Hepatocyte (in vitro differentiated cells): Measurements from ENCODE around the gene SCGB1A1. TPM values are rescaled to one million over a fixed set of nuclear protein-coding genes. Genes with fewer than 3 reads are reported as not detected.
A peak's percentile ranks its signal among the peaks of the same experiment; 100 is the strongest.

Experiments used
- DNase-seq: peaks from one replicate; pipeline ENCODE4 v3.0.0-alpha.2; 2016; ENCODE audit warnings: low spot score
- H2AFZ ChIP-seq: fragments of 200-600 bp; sonication (generic); 2 replicates; pipeline ENCODE4 v1.6.0; 2016; ENCODE audit warnings: antibody characterized with exemption, mild to moderate bottlenecking
- H3K27ac ChIP-seq: fragments of 200-600 bp; sonication (generic); 2 replicates; pipeline ENCODE4 v1.5.1; 2016; ENCODE audit warnings: mild to moderate bottlenecking
- H3K27me3 ChIP-seq: fragments of 200-600 bp; sonication (generic); 2 replicates; pipeline ENCODE4 v1.6.1; 2016
- H3K36me3 ChIP-seq: fragments of 200-600 bp; sonication (generic); replicated peaks from 2 replicates; pipeline ENCODE4 v1.5.1; 2016; ENCODE audit warnings: low read depth; ENCODE audit not compliant: insufficient read depth
- H3K4me1 ChIP-seq: fragments of 200-600 bp; sonication (generic); 2 replicates; pipeline ENCODE4 v1.5.1; 2016; ENCODE audit warnings: mild to moderate bottlenecking, moderate library complexity; ENCODE audit not compliant: insufficient read depth
- H3K4me2 ChIP-seq: fragments of 200-600 bp; sonication (generic); 2 replicates; pipeline ENCODE4 v1.6.0; 2016
- H3K4me3 ChIP-seq: fragments of 200-600 bp; sonication (generic); 2 replicates; pipeline ENCODE4 v1.5.1; 2016; ENCODE audit warnings: mild to moderate bottlenecking
- H3K79me2 ChIP-seq: fragments of 200-600 bp; sonication (generic); 2 replicates; pipeline ENCODE4 v1.6.0; 2017; ENCODE audit warnings: mild to moderate bottlenecking
- H3K9me2 ChIP-seq: fragments of 200-600 bp; sonication (generic); replicated peaks from 2 replicates; pipeline ENCODE4 v1.6.0; 2017; ENCODE audit warnings: mild to moderate bottlenecking; ENCODE audit not compliant: insufficient read depth
- H3K9me3 ChIP-seq: fragments of 200-600 bp; sonication (generic); 2 replicates; pipeline ENCODE4 v1.5.1; 2016; ENCODE audit warnings: low read depth, mild to moderate bottlenecking
- H4K20me1 ChIP-seq: fragments of 200-600 bp; sonication (generic); 2 replicates; pipeline ENCODE4 v1.6.0; 2016; ENCODE audit warnings: mild to moderate bottlenecking; ENCODE audit not compliant: insufficient read depth, poor library complexity, severe bottlenecking
- CTCF ChIP-seq: fragments of 200-600 bp; sonication (generic); IDR thresholded peaks from 2 replicates; pipeline ENCODE4 v1.5.1; 2016; ENCODE audit warnings: antibody characterized with exemption, mild to moderate bottlenecking; ENCODE audit not compliant: poor library complexity
- EZH2 ChIP-seq: fragments of 200-600 bp; sonication (generic); IDR thresholded peaks from 2 replicates; pipeline ENCODE4 v1.6.1; 2016; ENCODE audit warnings: antibody characterized with exemption, mild to moderate bottlenecking, borderline replicate concordance
- EZH2phosphoT487 ChIP-seq: fragments of 200-600 bp; sonication (generic); IDR thresholded peaks from one replicate; pipeline ENCODE4 v1.6.1; 2018; ENCODE audit warnings: antibody characterized with exemption, mild to moderate bottlenecking, low read depth, moderate library complexity; ENCODE audit not compliant: unreplicated experiment, severe bottlenecking
- WGBS: methylation state at CpG from one replicate; pipeline ENCODE4 v1.1.6; 2016; ENCODE audit warnings: low lambda C conversion rate; ENCODE audit errors: missing lambda C conversion rate; 5-methylcytosine and 5-hydroxymethylcytosine counted together
- polyA plus RNA-seq: library from polyadenylated mRNA; unstranded; fragments of >200 nt; fragmentation: Nextera tagmentation; extraction: Ambion mirVana; gene quantifications from 2 replicates; pipeline ENCODE4 v1.2.1, GENCODE V29; 2016
- total RNA-seq: library from RNA; depleted of rRNA; stranded (reverse); fragments of >200 nt; gene quantifications from 2 replicates; pipeline ENCODE4 v1.2.3, GENCODE V29; 2014

SCGB1A1 gene
- total and polyA plus RNA-seq, 2 experiments from 2014 or later = not detected

- H3K79me2 ChIP-seq = no peaks in the 10 kb centered on the region
- no peak overlapping the region for H3K4me3 ChIP-seq
Observed at GRCh38 chr11:62456630-62457029, 37.8 kb downstream of the SCGB1A1 start.

GRCh38 chr11:62457478-62457877 is 38.6 kb downstream of the SCGB1A1 start:
- Histone ChIP-seq H3K27me3 (no peaks in the 10 kb centered on the region), H3K9me2 (no peaks in the 10 kb centered on the region), H3K4me2 (no peak overlapping the region), H3K27ac (peak overlapping the region; percentile 91), H3K36me3 (no peaks in the 10 kb centered on the region), H3K4me3 (no peak overlapping the region), H3K4me1 (peaks cover 18% of the 10 kb centered on the region), H3K79me2 (no peaks in the 10 kb centered on the region), H2AFZ (no peak overlapping the region), H4K20me1 (no peaks in the 10 kb centered on the region), H3K9me3 (no peaks in the 10 kb centered on the region)
- TF ChIP-seq EZH2phosphoT487 = no peak
- WGBS = 86% methylated on average over 4 of the region's 4 CpGs
- no peak for DNase-seq

More at GRCh38 chr11:62456630-62457029, 37.8 kb downstream of the SCGB1A1 start:
- 70% methylated on average over 4 of the region's 4 CpGs for WGBS
- Histone ChIP-seq H3K27me3 (no peaks in the 10 kb centered on the region), H3K36me3 (no peaks in the 10 kb centered on the region), H3K4me2 (no peak overlapping the region), H3K27ac (peak overlapping the region; percentile 91), H3K9me3 (no peaks in the 10 kb centered on the region), H4K20me1 (no peaks in the 10 kb centered on the region), H2AFZ (no peak overlapping the region), H3K9me2 (no peaks in the 10 kb centered on the region), H3K4me1 (peaks cover 15% of the 10 kb centered on the region)
- TF ChIP-seq EZH2 (no peak), EZH2phosphoT487 (no peak), CTCF (no peak)
- peak; percentile 41 for DNase-seq

DNA sequence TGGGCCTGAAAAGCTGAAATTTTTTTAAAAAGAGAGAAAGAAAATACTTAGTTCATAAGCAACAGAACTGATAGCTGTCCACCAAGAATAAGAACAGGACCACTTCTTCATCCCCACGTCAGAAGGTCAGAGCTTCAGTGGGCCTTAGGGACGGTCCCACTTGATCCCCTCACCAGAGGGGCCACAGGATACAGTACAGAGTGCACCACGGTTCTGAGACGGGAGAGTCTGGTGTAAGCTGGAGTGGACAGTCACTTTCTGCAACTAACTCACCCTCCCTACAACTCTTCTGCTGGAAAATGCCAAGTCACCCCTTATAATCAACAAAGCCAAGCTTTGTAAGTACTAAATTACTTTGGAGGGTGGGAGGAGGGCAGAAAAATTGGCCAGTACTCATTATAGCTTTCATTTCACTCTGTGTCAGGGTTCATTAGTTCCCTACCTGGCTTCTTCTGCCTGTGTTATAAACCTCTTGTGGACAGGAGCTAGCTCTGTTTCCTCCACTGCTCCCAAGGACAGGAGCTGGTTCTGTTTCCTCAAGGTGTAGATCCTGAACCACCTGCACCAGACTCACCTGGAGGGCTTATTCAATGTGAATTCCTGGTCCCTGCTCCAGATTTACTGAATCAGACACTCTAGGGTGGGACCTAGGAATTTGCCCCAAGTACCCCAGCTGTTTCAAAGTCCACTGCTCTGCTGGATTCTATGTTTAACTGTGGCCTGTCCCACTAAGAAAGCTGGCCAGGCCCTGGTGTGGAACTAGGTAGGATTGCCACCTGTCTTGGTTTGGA is 39.6 kb downstream of the SCGB1A1 start:
- no peaks in the 10 kb centered on the region for H3K9me3 ChIP-seq
- H4K20me1 ChIP-seq = no peaks in the 10 kb centered on the region
- no peaks in the 10 kb centered on the region for H3K79me2 ChIP-seq
- H3K4me3 ChIP-seq = no peak overlapping the region
- DNase-seq = no peak
- H3K4me1 ChIP-seq = peaks cover 18% of the 10 kb centered on the region
- H3K27ac ChIP-seq = peak overlapping the region; percentile 91
- TF ChIP-seq EZH2 (no peak), EZH2phosphoT487 (no peak)
- no peaks in the 10 kb centered on the region for H3K9me2 ChIP-seq
- H2AFZ ChIP-seq = no peak overlapping the region
- H3K4me2 ChIP-seq = no peak overlapping the region
- H3K27me3 ChIP-seq = no peaks in the 10 kb centered on the region
- H3K36me3 ChIP-seq = no peaks in the 10 kb centered on the region
- WGBS = 55% methylated on average over 4 of the region's 4 CpGs

- no peak for DNase-seq
- Histone ChIP-seq H3K27me3 (no peaks in the 10 kb centered on the region), H3K27ac (peak overlapping the region; percentile 91), H4K20me1 (no peaks in the 10 kb centered on the region), H3K36me3 (no peaks in the 10 kb centered on the region), H3K4me1 (peaks cover 18% of the 10 kb centered on the region), H2AFZ (no peak overlapping the region), H3K9me2 (no peaks in the 10 kb centered on the region), H3K9me3 (no peaks in the 10 kb centered on the region), H3K4me2 (no peak overlapping the region), H3K79me2 (no peaks in the 10 kb centered on the region), H3K4me3 (no peak overlapping the region)
- WGBS = 84% methylated on average over 1 of the region's 1 CpG
- TF ChIP-seq EZH2 (no peak), EZH2phosphoT487 (no peak), CTCF (no peak)
Observed at GRCh38 chr11:62459080-62459479, 40.2 kb downstream of the SCGB1A1 start.
